ENCODE results near the gene ANO1.

DNA sequence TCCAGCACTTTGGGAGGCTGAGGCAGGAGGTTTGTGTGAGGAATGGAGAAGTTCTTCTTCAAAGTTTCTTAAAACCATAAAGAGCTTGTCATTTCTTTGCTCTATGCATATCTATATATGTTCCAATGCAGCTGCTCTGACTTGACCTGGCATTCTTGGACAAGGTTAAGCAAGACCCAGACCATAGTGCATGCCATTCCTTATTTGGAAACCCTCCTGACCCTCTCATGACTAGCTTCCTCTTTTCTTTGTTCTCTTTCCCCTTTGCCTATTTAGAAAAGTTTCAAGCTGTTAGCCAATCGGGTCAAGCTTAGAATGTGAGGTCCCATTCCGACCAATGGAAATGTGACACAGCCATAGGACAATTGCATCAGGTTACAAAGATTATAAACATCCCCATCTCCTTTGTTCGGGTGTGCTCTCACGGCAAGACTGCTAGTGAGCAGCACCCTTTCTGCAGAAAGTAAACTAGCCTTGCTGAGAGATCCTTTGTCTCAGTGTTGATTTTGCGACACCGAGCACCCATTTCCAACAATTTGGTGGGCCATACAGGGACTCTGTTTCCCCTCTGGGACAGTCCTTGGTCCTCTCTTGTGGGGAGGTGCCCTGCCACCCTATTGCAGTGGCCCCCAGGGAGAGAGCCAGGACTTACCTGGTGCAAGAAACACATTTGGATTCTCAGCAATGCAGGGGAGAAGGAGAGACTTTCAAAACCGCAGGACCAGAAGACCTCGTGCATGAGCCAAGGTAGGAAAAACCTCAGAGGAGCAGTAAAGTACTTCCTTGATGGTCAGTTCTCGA is 39.9 kb upstream of the ANO1 start:
- TF ChIP-seq, protein P1, sequence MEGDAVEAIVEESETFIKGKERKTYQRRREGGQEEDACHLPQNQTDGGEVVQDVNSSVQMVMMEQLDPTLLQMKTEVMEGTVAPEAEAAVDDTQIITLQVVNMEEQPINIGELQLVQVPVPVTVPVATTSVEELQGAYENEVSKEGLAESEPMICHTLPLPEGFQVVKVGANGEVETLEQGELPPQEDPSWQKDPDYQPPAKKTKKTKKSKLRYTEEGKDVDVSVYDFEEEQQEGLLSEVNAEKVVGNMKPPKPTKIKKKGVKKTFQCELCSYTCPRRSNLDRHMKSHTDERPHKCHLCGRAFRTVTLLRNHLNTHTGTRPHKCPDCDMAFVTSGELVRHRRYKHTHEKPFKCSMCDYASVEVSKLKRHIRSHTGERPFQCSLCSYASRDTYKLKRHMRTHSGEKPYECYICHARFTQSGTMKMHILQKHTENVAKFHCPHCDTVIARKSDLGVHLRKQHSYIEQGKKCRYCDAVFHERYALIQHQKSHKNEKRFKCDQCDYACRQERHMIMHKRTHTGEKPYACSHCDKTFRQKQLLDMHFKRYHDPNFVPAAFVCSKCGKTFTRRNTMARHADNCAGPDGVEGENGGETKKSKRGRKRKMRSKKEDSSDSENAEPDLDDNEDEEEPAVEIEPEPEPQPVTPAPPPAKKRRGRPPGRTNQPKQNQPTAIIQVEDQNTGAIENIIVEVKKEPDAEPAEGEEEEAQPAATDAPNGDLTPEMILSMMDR (IDR thresholded peaks at IDR 0.05): no peak
- TF ChIP-seq POLR2A (IDR thresholded peaks at IDR 0.05) (no peak), POLR2AphosphoS5 (IDR thresholded peaks at IDR 0.05) (no peak)

All from breast epithelium (tissue), 3 donors.